ENCODE measurements around the gene NCKAP5. TPM values are rescaled to one million over a fixed set of nuclear protein-coding genes. Genes with fewer than 3 reads are reported as not detected.
"Not testable (repeated sequence)": the region's sequence is repeated elsewhere in the genome, so short reads cannot be mapped to it uniquely, and the experiment has no call there.

NCKAP5 gene
- polyA plus RNA-seq, 1 experiment: 2.1 TPM

DNA sequence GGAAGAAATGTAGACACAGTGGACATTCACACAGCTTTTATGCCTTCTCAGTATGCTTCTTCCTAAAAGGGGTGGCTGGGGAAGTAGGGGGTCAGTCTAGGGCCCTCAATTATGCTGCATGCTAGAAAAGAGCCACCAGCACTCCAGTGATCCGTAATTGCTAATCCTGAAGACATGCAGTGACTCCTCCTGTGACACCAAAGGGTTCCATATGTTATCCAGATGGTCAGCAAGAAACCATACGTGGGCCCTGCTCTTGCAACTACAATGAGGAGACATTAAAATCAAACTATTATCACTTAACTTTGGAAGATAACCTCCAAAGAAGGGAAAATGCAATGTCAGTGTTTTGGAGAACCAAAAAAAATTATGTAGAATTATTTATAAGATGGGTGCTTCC lies 754.8 kb downstream of the NCKAP5 start:
- ChIA-PET CTCF (no interaction called here), POLR2A (no interaction called here)
- Histone ChIP-seq H3K4me3 (ENCODE audit: low read depth, low read length) (no peak overlapping the region), H3K27me3 (ENCODE audit: control insufficient read depth, insufficient read depth, low read length) (no peaks in the 10 kb centered on the region), H3K36me3 (ENCODE audit: control insufficient read depth, insufficient read depth, low read length) (no peaks in the 10 kb centered on the region; the same call in 1 of the 2 replicates)
- TF ChIP-seq, protein P1, sequence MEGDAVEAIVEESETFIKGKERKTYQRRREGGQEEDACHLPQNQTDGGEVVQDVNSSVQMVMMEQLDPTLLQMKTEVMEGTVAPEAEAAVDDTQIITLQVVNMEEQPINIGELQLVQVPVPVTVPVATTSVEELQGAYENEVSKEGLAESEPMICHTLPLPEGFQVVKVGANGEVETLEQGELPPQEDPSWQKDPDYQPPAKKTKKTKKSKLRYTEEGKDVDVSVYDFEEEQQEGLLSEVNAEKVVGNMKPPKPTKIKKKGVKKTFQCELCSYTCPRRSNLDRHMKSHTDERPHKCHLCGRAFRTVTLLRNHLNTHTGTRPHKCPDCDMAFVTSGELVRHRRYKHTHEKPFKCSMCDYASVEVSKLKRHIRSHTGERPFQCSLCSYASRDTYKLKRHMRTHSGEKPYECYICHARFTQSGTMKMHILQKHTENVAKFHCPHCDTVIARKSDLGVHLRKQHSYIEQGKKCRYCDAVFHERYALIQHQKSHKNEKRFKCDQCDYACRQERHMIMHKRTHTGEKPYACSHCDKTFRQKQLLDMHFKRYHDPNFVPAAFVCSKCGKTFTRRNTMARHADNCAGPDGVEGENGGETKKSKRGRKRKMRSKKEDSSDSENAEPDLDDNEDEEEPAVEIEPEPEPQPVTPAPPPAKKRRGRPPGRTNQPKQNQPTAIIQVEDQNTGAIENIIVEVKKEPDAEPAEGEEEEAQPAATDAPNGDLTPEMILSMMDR (IDR thresholded peaks at IDR 0.05; ENCODE audit: insufficient read depth, low read depth, low read length): no peak
- no peak for DNase-seq (ENCODE audit: low read depth)

DNA sequence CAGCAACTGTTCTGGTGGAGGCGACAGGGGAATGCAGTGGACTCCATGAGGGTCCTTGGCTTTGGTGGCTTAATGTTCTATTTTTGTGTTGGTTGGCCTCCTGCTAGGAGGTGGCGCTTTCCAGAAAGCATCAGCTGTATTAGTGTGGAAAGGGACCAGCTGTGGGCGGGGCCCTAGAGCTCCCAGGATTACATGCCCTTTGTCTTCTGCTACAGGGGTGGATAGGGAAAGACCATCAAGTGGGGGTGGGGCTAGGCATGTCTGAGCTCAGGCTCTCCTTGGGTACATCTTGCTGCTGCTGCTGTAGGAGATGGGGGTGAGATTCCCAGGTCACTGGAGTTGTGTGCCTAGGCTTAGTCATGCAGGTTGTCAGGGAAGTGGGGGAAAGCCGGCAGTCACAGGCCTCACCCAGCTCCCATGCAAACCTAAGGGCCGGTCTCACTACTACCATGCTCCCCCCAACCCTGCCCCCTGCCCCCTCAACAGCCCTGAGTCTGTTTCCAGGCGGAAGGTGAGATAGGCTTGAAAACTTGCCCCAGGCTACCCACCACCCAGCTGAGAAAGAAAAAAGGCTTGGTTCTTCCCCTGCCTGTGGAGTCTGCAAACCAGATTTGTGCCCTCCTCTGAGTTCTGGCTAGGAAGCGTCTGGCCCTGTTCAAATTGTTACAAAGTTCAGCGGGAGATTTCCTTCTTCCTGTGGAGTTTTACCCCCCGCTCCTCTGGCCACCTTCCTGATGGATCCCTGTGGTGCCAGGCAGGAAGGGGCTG lies 756.9 kb downstream of the NCKAP5 start:
- TF ChIP-seq, protein P1 (IDR thresholded peaks at IDR 0.05; ENCODE audit: insufficient read depth, low read depth, low read length): no peak
- CTCF ChIA-PET: no interaction called here

DNA sequence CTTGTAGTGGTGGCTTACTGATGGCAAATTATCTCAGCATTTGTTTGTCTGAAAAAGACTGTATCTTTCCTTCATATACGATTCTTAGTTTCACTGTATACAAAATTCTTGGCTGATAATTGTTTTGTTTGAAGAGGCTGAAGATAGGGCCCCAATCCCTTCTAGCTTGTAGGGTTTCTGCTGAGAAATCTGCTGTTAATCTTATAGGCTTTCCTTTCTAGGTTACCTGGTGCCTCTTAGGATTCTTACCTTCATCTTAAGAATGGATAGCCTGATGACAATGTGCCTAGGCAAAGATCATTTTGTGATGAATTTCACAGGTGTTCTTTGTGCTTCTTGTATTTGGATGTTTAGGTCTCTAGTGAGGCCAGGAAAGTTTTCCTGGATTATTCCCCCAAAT lies 758.3 kb downstream of the NCKAP5 start:
- H3K27me3 ChIP-seq (ENCODE audit: control insufficient read depth, insufficient read depth, low read length); CTCF ChIA-PET; H3K4me3 ChIP-seq (ENCODE audit: low read depth, low read length); DNase-seq (ENCODE audit: low read depth); H3K36me3 ChIP-seq (ENCODE audit: control insufficient read depth, insufficient read depth, low read length): not testable (repeated sequence)
- POLR2A ChIA-PET: interaction anchor here (0.6 kb wide), 1 partner anchor 414 kb away, joined by 3 read pairs; no protein-coding TSS in a partner anchor

More for the DNA sequence above, 756.9 kb downstream of the NCKAP5 start:
- no peak for DNase-seq (ENCODE audit: low read depth)
- POLR2A ChIA-PET: no interaction called here
- Histone ChIP-seq H3K27me3 (ENCODE audit: control insufficient read depth, insufficient read depth, low read length) (no peaks in the 10 kb centered on the region), H3K4me3 (ENCODE audit: low read depth, low read length) (no peak overlapping the region), H3K36me3 (ENCODE audit: control insufficient read depth, insufficient read depth, low read length) (no peaks in the 10 kb centered on the region)

DNA sequence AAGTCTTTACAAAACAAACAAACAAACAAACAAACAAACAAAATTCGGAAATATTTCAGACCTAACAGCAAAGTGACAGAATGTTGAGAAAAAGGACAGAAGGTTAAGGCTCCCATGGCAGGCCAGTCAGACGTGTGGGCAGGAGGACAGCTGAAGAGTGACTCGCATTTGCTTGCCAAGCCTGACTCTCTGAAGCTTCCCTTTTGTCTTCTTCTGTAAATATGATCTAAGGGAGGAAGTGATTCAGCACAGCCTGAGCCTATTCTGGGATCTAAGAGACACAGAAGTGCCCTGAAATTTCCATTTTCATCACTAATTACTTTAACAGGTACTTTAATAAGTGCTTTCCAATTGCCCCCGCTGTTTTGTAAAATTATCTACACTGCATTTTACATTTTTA lies 764.2 kb downstream of the NCKAP5 start:
- Histone ChIP-seq H3K4me3 (ENCODE audit: low read depth, low read length) (no peak overlapping the region), H3K27me3 (ENCODE audit: control insufficient read depth, insufficient read depth, low read length) (no peaks in the 10 kb centered on the region), H3K36me3 (ENCODE audit: control insufficient read depth, insufficient read depth, low read length) (no peaks in the 10 kb centered on the region)
- ChIA-PET POLR2A (interaction anchor here (0.6 kb wide), 1 partner anchor 1239 kb away, joined by 3 read pairs; no protein-coding TSS in a partner anchor), CTCF (no interaction called here)
- TF ChIP-seq, protein P1 (IDR thresholded peaks at IDR 0.05; ENCODE audit: insufficient read depth, low read depth, low read length): no peak
- DNase-seq (ENCODE audit: low read depth): no peak

DNA sequence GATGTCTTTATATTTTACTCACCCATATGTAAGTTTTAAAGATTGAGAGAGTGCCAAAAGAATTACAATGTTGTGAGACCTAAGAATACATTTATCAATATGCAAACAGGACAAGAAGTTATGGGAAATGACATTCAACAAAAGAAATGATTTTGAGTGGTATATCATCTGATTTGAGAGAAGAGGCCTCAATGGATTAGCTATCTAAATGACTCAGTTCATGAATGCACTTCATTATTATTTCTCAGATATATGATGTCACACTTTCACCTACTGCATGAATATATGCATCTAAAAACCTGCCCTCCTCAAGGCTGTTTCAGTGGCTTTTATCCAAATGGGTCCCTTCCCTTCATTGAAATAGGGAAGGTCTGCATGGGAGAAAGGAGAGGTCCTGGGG lies 769.9 kb downstream of the NCKAP5 start:
- CTCF ChIA-PET: interaction anchor here (0.9 kb wide), 1 partner anchor 12 kb away, joined by 3 read pairs; no protein-coding TSS in a partner anchor
- TF ChIP-seq, protein P1 (IDR thresholded peaks at IDR 0.05; ENCODE audit: insufficient read depth, low read depth, low read length): no peak
- POLR2A ChIA-PET: no interaction called here
- no peak overlapping the region for H3K4me3 ChIP-seq (ENCODE audit: low read depth, low read length)
- H3K36me3 ChIP-seq (ENCODE audit: control insufficient read depth, insufficient read depth, low read length): no peaks in the 10 kb centered on the region
- no peak for DNase-seq (ENCODE audit: low read depth)
- H3K27me3 ChIP-seq (ENCODE audit: control insufficient read depth, insufficient read depth, low read length): no peaks in the 10 kb centered on the region
